ENCODE measurements around the gene C16orf90. TPM values are rescaled to one million over a fixed set of nuclear protein-coding genes. Genes with fewer than 3 reads are reported as not detected.
A peak's percentile ranks its signal among the peaks of the same experiment; 100 is the strongest.
"Not testable (repeated sequence)": the region's sequence is repeated elsewhere in the genome, so short reads cannot be mapped to it uniquely, and the experiment has no call there.

C16orf90 gene
- total RNA-seq, 2 experiments from 2014 or later = not detected

DNA sequence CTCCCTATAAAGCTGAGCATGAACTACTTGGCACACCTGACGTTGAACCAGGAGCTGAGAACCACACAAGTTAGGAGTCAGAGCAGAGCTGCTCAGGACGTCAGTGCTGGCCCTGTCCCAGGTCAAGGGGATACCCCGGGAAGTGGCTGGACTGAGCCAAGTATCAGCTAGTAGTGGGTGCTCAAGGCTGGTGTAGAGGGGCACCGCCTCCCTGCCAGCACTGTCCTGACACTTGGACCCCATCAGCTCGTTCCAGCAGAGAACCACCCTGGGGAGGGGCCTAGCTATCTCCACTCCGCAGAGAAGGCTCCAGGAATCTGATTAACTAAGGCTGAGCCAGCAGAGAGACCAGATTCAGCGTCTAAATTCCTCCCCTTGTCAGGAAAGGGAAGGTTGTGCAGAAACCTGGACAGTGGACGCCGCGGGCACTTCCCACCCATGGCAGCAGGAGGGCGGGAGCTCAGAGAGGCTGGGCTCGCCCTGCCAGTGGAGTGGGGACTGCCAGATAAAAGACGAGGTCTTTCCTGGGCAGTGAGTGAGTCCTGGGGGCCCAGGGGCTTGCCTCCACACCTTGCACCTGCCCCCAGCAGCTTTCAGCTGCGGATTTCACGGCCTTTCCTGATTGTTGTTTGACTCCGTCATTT lies 21.0 kb downstream of the C16orf90 start:
- H3K9me3 Mint-ChIP-seq = no peaks in the 10 kb centered on the region
- H3K36me3 ChIP-seq (ENCODE audit: insufficient read depth, low read length) = peaks cover 25% of the 10 kb centered on the region
- peaks cover 12% of the 10 kb centered on the region for H3K4me1 ChIP-seq (ENCODE audit: insufficient read depth, low read length)
- H3K27me3 Mint-ChIP-seq = no peaks in the 10 kb centered on the region
- ChIA-PET CTCF (no interaction called here), POLR2A (no interaction called here)
- peaks cover 31% of the 10 kb centered on the region for H3K36me3 Mint-ChIP-seq (ENCODE audit: low read depth)
- no peak overlapping the region for H3K4me3 ChIP-seq (ENCODE audit: low read length)
- intact Hi-C loops (cut with DNase I, micrococcal nuclease) = no loop called here
- no peaks in the 10 kb centered on the region for H3K27me3 ChIP-seq (ENCODE audit: control insufficient read depth in 1 of 2, insufficient read depth in 2 of 2, low read length in 2 of 2)
- no peak overlapping the region for H3K27ac Mint-ChIP-seq
- DNase-seq (no peak), ATAC-seq (ENCODE audit: poor library complexity) (no peak)
- H3K27ac ChIP-seq (ENCODE audit: low read depth in 1 of 2, low read length in 2 of 2) = no peak overlapping the region
- TF ChIP-seq CTCF (IDR thresholded peaks at IDR 0.05) = no peak
- H3K4me3 Mint-ChIP-seq = no peak overlapping the region
- H3K4me1 Mint-ChIP-seq (ENCODE audit: low read depth) = peaks cover 7% of the 10 kb centered on the region
- no peaks in the 10 kb centered on the region for H3K9me3 ChIP-seq (ENCODE audit: control insufficient read depth in 1 of 2, insufficient read depth in 1 of 2, low read length in 2 of 2)

GRCh38 chr16:3473596-3473943 lies 21.7 kb downstream of the C16orf90 start:
- POLR2A ChIA-PET; intact Hi-C loops (cut with DNase I, micrococcal nuclease); ATAC-seq (ENCODE audit: poor library complexity): not testable (repeated sequence)

GRCh38 chr16:3472878-3473595 lies 22.3 kb downstream of the C16orf90 start:
- no peak for ATAC-seq (ENCODE audit: poor library complexity)
- H3K36me3 ChIP-seq (ENCODE audit: insufficient read depth, low read length) = peaks cover 18% of the 10 kb centered on the region
- no peaks in the 10 kb centered on the region for H3K9me3 Mint-ChIP-seq
- H3K9me3 ChIP-seq (ENCODE audit: control insufficient read depth in 1 of 2, insufficient read depth in 1 of 2, low read length in 2 of 2) = no peaks in the 10 kb centered on the region
- peak overlapping the region; percentile 33 for H3K27ac Mint-ChIP-seq
- no peak overlapping the region for H3K27ac ChIP-seq (ENCODE audit: low read depth in 1 of 2, low read length in 2 of 2)
- TF ChIP-seq CTCF (IDR thresholded peaks at IDR 0.05) = no peak
- CTCF ChIA-PET = no interaction called here
- H3K27me3 Mint-ChIP-seq = no peaks in the 10 kb centered on the region
- no peaks in the 10 kb centered on the region for H3K27me3 ChIP-seq (ENCODE audit: control insufficient read depth in 1 of 2, insufficient read depth in 2 of 2, low read length in 2 of 2)
- POLR2A ChIA-PET = no interaction called here
- no peak overlapping the region for H3K4me3 Mint-ChIP-seq
- H3K36me3 Mint-ChIP-seq (ENCODE audit: low read depth) = peaks cover 24% of the 10 kb centered on the region
- intact Hi-C loops (cut with DNase I, micrococcal nuclease) = no loop called here
- peaks cover 21% of the 10 kb centered on the region for H3K4me1 ChIP-seq (ENCODE audit: insufficient read depth, low read length)
- DNase-seq = no peak
- H3K4me3 ChIP-seq (ENCODE audit: low read length) = no peak overlapping the region
- H3K4me1 Mint-ChIP-seq (ENCODE audit: low read depth) = peaks cover 13% of the 10 kb centered on the region

More at GRCh38 chr16:3473596-3473943, 21.7 kb downstream of the C16orf90 start:
- H3K27me3 ChIP-seq (ENCODE audit: control insufficient read depth in 1 of 2, insufficient read depth in 2 of 2, low read length in 2 of 2); H3K9me3 ChIP-seq (ENCODE audit: control insufficient read depth in 1 of 2, insufficient read depth in 1 of 2, low read length in 2 of 2); H3K27ac ChIP-seq (ENCODE audit: low read depth in 1 of 2, low read length in 2 of 2); H3K4me3 Mint-ChIP-seq; H3K4me1 Mint-ChIP-seq (ENCODE audit: low read depth); DNase-seq; CTCF ChIA-PET; H3K9me3 Mint-ChIP-seq; H3K4me3 ChIP-seq (ENCODE audit: low read length); H3K27ac Mint-ChIP-seq; H3K27me3 Mint-ChIP-seq: not testable (repeated sequence)
- peaks cover 23% of the 10 kb centered on the region for H3K36me3 ChIP-seq (ENCODE audit: insufficient read depth, low read length)
- H3K4me1 ChIP-seq (ENCODE audit: insufficient read depth, low read length) = peaks cover 16% of the 10 kb centered on the region
- H3K36me3 Mint-ChIP-seq (ENCODE audit: low read depth) = peaks cover 27% of the 10 kb centered on the region

All from CD4-positive, alpha-beta T cell (primary cell).